ENCODE results near the gene XXYLT1. TPM values are rescaled to one million over a fixed set of nuclear protein-coding genes. Genes with fewer than 3 reads are reported as not detected.

Gene XXYLT1
- total RNA-seq, 1 donor from 2014 or later = 14.9 TPM

- H3K36me3 Mint-ChIP-seq (ENCODE audit: low read depth) = no peaks in the 10 kb centered on the region
- H3K27ac Mint-ChIP-seq = no peak overlapping the region
- H3K9me3 Mint-ChIP-seq = no peaks in the 10 kb centered on the region
Measured at GRCh38 chr3:195212033-195212748, 58.8 kb downstream of the XXYLT1 start.

GRCh38 chr3:195210266-195210973 lies 60.5 kb downstream of the XXYLT1 start:
- Mint-ChIP-seq H3K27ac (no peak overlapping the region), H3K27me3 (ENCODE audit: insufficient read depth) (no peaks in the 10 kb centered on the region), H3K36me3 (ENCODE audit: low read depth) (no peaks in the 10 kb centered on the region), H3K4me1 (ENCODE audit: low read depth) (no peaks in the 10 kb centered on the region), H3K9me3 (no peaks in the 10 kb centered on the region), H3K4me3 (no peak overlapping the region)
- DNase-seq (ENCODE audit: low spot score) = no peak
- intact Hi-C loops (cut with micrococcal nuclease) = no loop called here

More at GRCh38 chr3:195212033-195212748, 58.8 kb downstream of the XXYLT1 start:
- no peaks in the 10 kb centered on the region for H3K4me1 Mint-ChIP-seq (ENCODE audit: low read depth)
- H3K4me3 Mint-ChIP-seq = no peak overlapping the region
- intact Hi-C loops (cut with micrococcal nuclease) = no loop called here
- DNase-seq (ENCODE audit: low spot score) = no peak
- H3K27me3 Mint-ChIP-seq (ENCODE audit: insufficient read depth) = no peaks in the 10 kb centered on the region

- Mint-ChIP-seq H3K27ac (no peak overlapping the region), H3K4me3 (no peak overlapping the region), H3K9me3 (no peaks in the 10 kb centered on the region), H3K4me1 (ENCODE audit: low read depth) (no peaks in the 10 kb centered on the region), H3K36me3 (ENCODE audit: low read depth) (no peaks in the 10 kb centered on the region), H3K27me3 (ENCODE audit: insufficient read depth) (no peaks in the 10 kb centered on the region)
- DNase-seq (ENCODE audit: low spot score) = no peak
- intact Hi-C loops (cut with micrococcal nuclease) = no loop called here
Measured at GRCh38 chr3:195209847-195210265, 61.1 kb downstream of the XXYLT1 start.

GRCh38 chr3:195209083-195209846 lies 61.7 kb downstream of the XXYLT1 start:
- Mint-ChIP-seq H3K27me3 (ENCODE audit: insufficient read depth) (no peaks in the 10 kb centered on the region), H3K4me1 (ENCODE audit: low read depth) (no peaks in the 10 kb centered on the region), H3K36me3 (ENCODE audit: low read depth) (no peaks in the 10 kb centered on the region), H3K27ac (no peak overlapping the region), H3K9me3 (no peaks in the 10 kb centered on the region), H3K4me3 (no peak overlapping the region)
- intact Hi-C loops (cut with micrococcal nuclease) = no loop called here
- no peak for DNase-seq (ENCODE audit: low spot score)

GRCh38 chr3:195208631-195209030 lies 62.3 kb downstream of the XXYLT1 start:
- H3K27ac Mint-ChIP-seq = no peak overlapping the region
- peaks cover under 1% of the 10 kb centered on the region for H3K4me1 Mint-ChIP-seq (ENCODE audit: low read depth)
- DNase-seq (ENCODE audit: low spot score) = no peak
- H3K36me3 Mint-ChIP-seq (ENCODE audit: low read depth) = no peaks in the 10 kb centered on the region
- H3K9me3 Mint-ChIP-seq = no peaks in the 10 kb centered on the region
- no peak overlapping the region for H3K4me3 Mint-ChIP-seq
- intact Hi-C loops (cut with micrococcal nuclease) = no loop called here
- peaks cover 1% of the 10 kb centered on the region for H3K27me3 Mint-ChIP-seq (ENCODE audit: insufficient read depth)

GRCh38 chr3:195208183-195208582 lies 62.8 kb downstream of the XXYLT1 start:
- Mint-ChIP-seq H3K9me3 (no peaks in the 10 kb centered on the region), H3K27ac (no peak overlapping the region), H3K36me3 (ENCODE audit: low read depth) (no peaks in the 10 kb centered on the region), H3K4me3 (no peak overlapping the region), H3K27me3 (ENCODE audit: insufficient read depth) (peaks cover 3% of the 10 kb centered on the region), H3K4me1 (ENCODE audit: low read depth) (peaks cover 4% of the 10 kb centered on the region)
- intact Hi-C loops (cut with micrococcal nuclease) = no loop called here
- DNase-seq (ENCODE audit: low spot score) = no peak

- H3K36me3 Mint-ChIP-seq (ENCODE audit: low read depth) = no peaks in the 10 kb centered on the region
- no peak overlapping the region for H3K4me3 Mint-ChIP-seq
Measured at GRCh38 chr3:195207731-195208130, 63.2 kb downstream of the XXYLT1 start.

GRCh38 chr3:195207056-195207455 lies 63.9 kb downstream of the XXYLT1 start:
- DNase-seq (ENCODE audit: low spot score) = no peak
- Mint-ChIP-seq H3K27ac (no peak overlapping the region), H3K36me3 (ENCODE audit: low read depth) (no peaks in the 10 kb centered on the region), H3K9me3 (no peaks in the 10 kb centered on the region), H3K27me3 (ENCODE audit: insufficient read depth) (peaks cover 3% of the 10 kb centered on the region), H3K4me3 (no peak overlapping the region), H3K4me1 (ENCODE audit: low read depth) (peaks cover 4% of the 10 kb centered on the region)
- intact Hi-C loops (cut with micrococcal nuclease) = no loop called here

More at GRCh38 chr3:195207731-195208130, 63.2 kb downstream of the XXYLT1 start:
- DNase-seq (ENCODE audit: low spot score) = no peak
- Mint-ChIP-seq H3K27me3 (ENCODE audit: insufficient read depth) (peaks cover 3% of the 10 kb centered on the region), H3K9me3 (no peaks in the 10 kb centered on the region), H3K4me1 (ENCODE audit: low read depth) (peaks cover 4% of the 10 kb centered on the region), H3K27ac (no peak overlapping the region)
- intact Hi-C loops (cut with micrococcal nuclease) = no loop called here

GRCh38 chr3:195204360-195205163 lies 66.4 kb downstream of the XXYLT1 start:
- intact Hi-C loops (cut with micrococcal nuclease) = no loop called here
- no peak overlapping the region for H3K4me3 Mint-ChIP-seq
- DNase-seq (ENCODE audit: low spot score) = no peak
- peaks cover 3% of the 10 kb centered on the region for H3K27me3 Mint-ChIP-seq (ENCODE audit: insufficient read depth)
- no peaks in the 10 kb centered on the region for H3K9me3 Mint-ChIP-seq
- H3K27ac Mint-ChIP-seq = no peak overlapping the region
- no peaks in the 10 kb centered on the region for H3K36me3 Mint-ChIP-seq (ENCODE audit: low read depth)
- peaks cover 4% of the 10 kb centered on the region for H3K4me1 Mint-ChIP-seq (ENCODE audit: low read depth)

- intact Hi-C loops (cut with micrococcal nuclease) = no loop called here
- DNase-seq (ENCODE audit: low spot score) = no peak
- Mint-ChIP-seq H3K27ac (no peak overlapping the region), H3K4me1 (ENCODE audit: low read depth) (peaks cover 4% of the 10 kb centered on the region), H3K9me3 (no peaks in the 10 kb centered on the region), H3K27me3 (ENCODE audit: insufficient read depth) (peaks cover 3% of the 10 kb centered on the region), H3K4me3 (no peak overlapping the region), H3K36me3 (ENCODE audit: low read depth) (no peaks in the 10 kb centered on the region)
Measured at GRCh38 chr3:195203606-195204005, 67.4 kb downstream of the XXYLT1 start.

- intact Hi-C loops (cut with micrococcal nuclease) = no loop called here
- no peaks in the 10 kb centered on the region for H3K9me3 Mint-ChIP-seq
- H3K4me1 Mint-ChIP-seq (ENCODE audit: low read depth) = peaks cover 9% of the 10 kb centered on the region
- no peak overlapping the region for H3K4me3 Mint-ChIP-seq
- H3K27me3 Mint-ChIP-seq (ENCODE audit: insufficient read depth) = peaks cover 3% of the 10 kb centered on the region
- H3K27ac Mint-ChIP-seq = no peak overlapping the region
- DNase-seq (ENCODE audit: low spot score) = no peak
- no peaks in the 10 kb centered on the region for H3K36me3 Mint-ChIP-seq (ENCODE audit: low read depth)
Measured at GRCh38 chr3:195201295-195201694, 69.7 kb downstream of the XXYLT1 start.

- H3K36me3 Mint-ChIP-seq (ENCODE audit: low read depth) = no peaks in the 10 kb centered on the region
- no peak overlapping the region for H3K27ac Mint-ChIP-seq
- H3K9me3 Mint-ChIP-seq = no peaks in the 10 kb centered on the region
- intact Hi-C loops (cut with micrococcal nuclease) = no loop called here
- DNase-seq (ENCODE audit: low spot score) = no peak
- peaks cover 9% of the 10 kb centered on the region for H3K4me1 Mint-ChIP-seq (ENCODE audit: low read depth)
- peaks cover 3% of the 10 kb centered on the region for H3K27me3 Mint-ChIP-seq (ENCODE audit: insufficient read depth)
- no peak overlapping the region for H3K4me3 Mint-ChIP-seq
Measured at GRCh38 chr3:195200010-195200822, 70.7 kb downstream of the XXYLT1 start.
